ENCODE measurements around the gene ETF1. TPM values are rescaled to one million over a fixed set of nuclear protein-coding genes. Genes with fewer than 3 reads are reported as not detected.
A peak's percentile ranks its signal among the peaks of the same experiment; 100 is the strongest.

Gene ETF1
- total and polyA plus RNA-seq, 9 of the 15 experiments (the other 6 are each of a cell fraction or from before 2014, with no cell fraction given), result 53.7 to 209 (median 164) TPM

DNA sequence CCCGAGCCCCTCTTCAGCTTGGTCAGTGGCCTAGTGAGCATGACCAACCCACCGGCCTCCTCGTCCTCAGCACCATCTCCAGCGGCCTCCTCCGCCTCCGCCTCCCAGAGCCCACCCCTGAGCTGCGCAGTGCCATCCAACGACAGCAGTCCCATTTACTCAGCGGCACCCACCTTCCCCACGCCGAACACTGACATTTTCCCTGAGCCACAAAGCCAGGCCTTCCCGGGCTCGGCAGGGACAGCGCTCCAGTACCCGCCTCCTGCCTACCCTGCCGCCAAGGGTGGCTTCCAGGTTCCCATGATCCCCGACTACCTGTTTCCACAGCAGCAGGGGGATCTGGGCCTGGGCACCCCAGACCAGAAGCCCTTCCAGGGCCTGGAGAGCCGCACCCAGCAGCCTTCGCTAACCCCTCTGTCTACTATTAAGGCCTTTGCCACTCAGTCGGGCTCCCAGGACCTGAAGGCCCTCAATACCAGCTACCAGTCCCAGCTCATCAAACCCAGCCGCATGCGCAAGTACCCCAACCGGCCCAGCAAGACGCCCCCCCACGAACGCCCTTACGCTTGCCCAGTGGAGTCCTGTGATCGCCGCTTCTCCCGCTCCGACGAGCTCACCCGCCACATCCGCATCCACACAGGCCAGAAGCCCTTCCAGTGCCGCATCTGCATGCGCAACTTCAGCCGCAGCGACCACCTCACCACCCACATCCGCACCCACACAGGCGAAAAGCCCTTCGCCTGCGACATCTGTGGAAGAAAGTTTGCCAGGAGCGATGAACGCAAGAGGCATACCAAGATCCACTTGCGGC is 75.9 kb downstream of the ETF1 start (continued):
- no peak for TF ChIP-seq MTF1 (CRISPR knock-in tag; IDR thresholded peaks at IDR 0.05; ENCODE audit: borderline replicate concordance)
- TF ChIP-seq LCOR (CRISPR knock-in tag; IDR thresholded peaks at IDR 0.05), result peak; percentile 71
- TF ChIP-seq CBFA2T3 (IDR thresholded peaks at IDR 0.05), result no peak
- no peak for TF ChIP-seq HMG20B (CRISPR knock-in tag; IDR thresholded peaks at IDR 0.05)
- TF ChIP-seq NFIX (CRISPR knock-in tag; IDR thresholded peaks at IDR 0.05; ENCODE audit: low read depth), result no peak
- no peak for TF ChIP-seq DDX20 (tag; IDR thresholded peaks at IDR 0.05; ENCODE audit: low read depth)
- peak; percentile 30; the same call in 1 of the 2 replicates for TF ChIP-seq NR3C1 (CRISPR knock-in tag; IDR thresholded peaks at IDR 0.05)
- TF ChIP-seq PRMT5 (CRISPR knock-in tag; IDR thresholded peaks at IDR 0.05), result no peak
- peak; percentile 77; the same call in 1 of the 2 replicates for TF ChIP-seq ZBTB43 (CRISPR knock-in tag; IDR thresholded peaks at IDR 0.05)
- no peak for TF ChIP-seq AFF1 (IDR thresholded peaks at IDR 0.05; ENCODE audit: low read depth in 1 of 2, partially characterized antibody in 2 of 2)
- TF ChIP-seq SMARCA4 (IDR thresholded peaks at IDR 0.05), result no peak
- peak; percentile 11; the same call in 1 of the 2 replicates for TF ChIP-seq MAX (CRISPR knock-in tag; IDR thresholded peaks at IDR 0.05)
- no peak for TF ChIP-seq ZNF830 (CRISPR knock-in tag; IDR thresholded peaks at IDR 0.05)
- TF ChIP-seq, protein P1, sequence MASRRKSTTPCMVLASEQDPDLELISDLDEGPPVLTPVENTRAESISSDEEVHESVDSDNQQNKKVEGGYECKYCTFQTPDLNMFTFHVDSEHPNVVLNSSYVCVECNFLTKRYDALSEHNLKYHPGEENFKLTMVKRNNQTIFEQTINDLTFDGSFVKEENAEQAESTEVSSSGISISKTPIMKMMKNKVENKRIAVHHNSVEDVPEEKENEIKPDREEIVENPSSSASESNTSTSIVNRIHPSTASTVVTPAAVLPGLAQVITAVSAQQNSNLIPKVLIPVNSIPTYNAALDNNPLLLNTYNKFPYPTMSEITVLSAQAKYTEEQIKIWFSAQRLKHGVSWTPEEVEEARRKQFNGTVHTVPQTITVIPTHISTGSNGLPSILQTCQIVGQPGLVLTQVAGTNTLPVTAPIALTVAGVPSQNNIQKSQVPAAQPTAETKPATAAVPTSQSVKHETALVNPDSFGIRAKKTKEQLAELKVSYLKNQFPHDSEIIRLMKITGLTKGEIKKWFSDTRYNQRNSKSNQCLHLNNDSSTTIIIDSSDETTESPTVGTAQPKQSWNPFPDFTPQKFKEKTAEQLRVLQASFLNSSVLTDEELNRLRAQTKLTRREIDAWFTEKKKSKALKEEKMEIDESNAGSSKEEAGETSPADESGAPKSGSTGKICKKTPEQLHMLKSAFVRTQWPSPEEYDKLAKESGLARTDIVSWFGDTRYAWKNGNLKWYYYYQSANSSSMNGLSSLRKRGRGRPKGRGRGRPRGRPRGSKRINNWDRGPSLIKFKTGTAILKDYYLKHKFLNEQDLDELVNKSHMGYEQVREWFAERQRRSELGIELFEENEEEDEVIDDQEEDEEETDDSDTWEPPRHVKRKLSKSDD (conservative IDR thresholded peaks at IDR 0.05; ENCODE audit: low read length), result no peak
- no peak for TF ChIP-seq FOXK2 (conservative IDR thresholded peaks at IDR 0.05 in 1 of 2, IDR thresholded peaks at IDR 0.05 in 1 of 2; ENCODE audit: low read depth in 2 of 2)
- no peak for TF ChIP-seq CCNT2 (IDR thresholded peaks at IDR 0.05; ENCODE audit: borderline replicate concordance, extremely low read depth, insufficient read length, low read depth, low read length)
- peak; percentile 100 for TF ChIP-seq FIP1L1 (IDR thresholded peaks at IDR 0.05; ENCODE audit: low read depth, low read length, poor library complexity, severe bottlenecking)
